ENCODE measurements around the gene TREX2. TPM values are rescaled to one million over a fixed set of nuclear protein-coding genes. Genes with fewer than 3 reads are reported as not detected.

TREX2 gene
- total and polyA plus RNA-seq, 10 of the 15 experiments (the other 5 are each of a cell fraction or from before 2014, with no cell fraction given), result 0.09 to 0.97 (median 0.60) TPM; not detected in 3

GRCh38 chrX:153401133-153401764 is 44.6 kb downstream of the TREX2 start, which contains the start of gene PNMA6E:
Gene PNMA6E, minus strand, starts transcription at chrX:153401350. Its CDS starts 2,501 bp downstream, at chrX:153398849.
- CTCF ChIA-PET, result no interaction called here
- WGBS (ENCODE audit: insufficient coverage, insufficient replicate concordance, low lambda C conversion rate, missing lambda C conversion rate), result 85% methylated on average over 29 of the region's 29 CpGs
- no peaks in the 10 kb centered on the region for H4K20me1 ChIP-seq (ENCODE audit: control insufficient read depth, insufficient read depth)
- H3K27me3 ChIP-seq (replicated peaks in 1 of 2; ENCODE audit: control insufficient read depth in 2 of 2, insufficient read depth in 2 of 2, low read length in 1 of 2), result no peaks in the 10 kb centered on the region
- H3K27ac ChIP-seq (ENCODE audit: control insufficient read depth, insufficient read depth), result no peak within 1 kb of the TSS
- in situ Hi-C loops (cut with MboI) (no loop called here), intact Hi-C loops (cut with micrococcal nuclease; ENCODE audit: unreplicated experiment) (no loop called here)
- no peak within 1 kb of the TSS for H3K4me2 ChIP-seq (ENCODE audit: control insufficient read depth, insufficient read depth)
- no peaks in the 10 kb centered on the region; the same call in 2 of the 3 replicates for H3K9me3 ChIP-seq (replicated peaks; ENCODE audit: control insufficient read depth, insufficient read depth, low read length)
- H3K4me3 ChIP-seq, result no peak within 1 kb of the TSS
- RAD21 ChIA-PET (ENCODE audit: unreplicated experiment), result no interaction called here
- ATAC-seq, result no peak
- no peak for TF ChIP-seq RAD51 (IDR thresholded peaks at IDR 0.05)
- no peak for TF ChIP-seq MYB (IDR thresholded peaks at IDR 0.05; ENCODE audit: borderline replicate concordance, low read depth, low read length)
- no peak for TF ChIP-seq IRF3 (IDR thresholded peaks at IDR 0.05)
- no peak for TF ChIP-seq PML (IDR thresholded peaks at IDR 0.05; ENCODE audit: low read length)
- TF ChIP-seq POLR2AphosphoS5 (IDR thresholded peaks at IDR 0.05; ENCODE audit: low read length), result no peak
- TF ChIP-seq WRNIP1 (IDR thresholded peaks at IDR 0.05; ENCODE audit: borderline replicate concordance, low read depth, low read length), result no peak
- TF ChIP-seq RAD21 (IDR thresholded peaks at IDR 0.05; ENCODE audit: insufficient read depth, low read depth, low read length), result no peak
- no peak within 1 kb of the TSS for H3K9ac ChIP-seq (ENCODE audit: control insufficient read depth, insufficient read depth, low read length)
- no peak for DNase-seq (ENCODE audit: low read depth, low spot score)
- no peak within 1 kb of the TSS for H2AFZ ChIP-seq (ENCODE audit: control insufficient read depth, low read depth, low read length)
- no peaks in the 10 kb centered on the region for H3K79me2 ChIP-seq (ENCODE audit: control insufficient read depth, insufficient read depth, low read length)
- H3K4me1 ChIP-seq (ENCODE audit: control insufficient read depth, insufficient read depth, low read length), result no peaks in the 10 kb centered on the region
- POLR2A ChIA-PET, result interaction anchor here (0.6 kb wide), 1 partner anchor 106 kb away, joined by 4 read pairs; no protein-coding TSS in a partner anchor
- no peak for FAIRE-seq
- no peaks in the 10 kb centered on the region for H3K36me3 ChIP-seq (ENCODE audit: control insufficient read depth in 2 of 2, insufficient read depth in 2 of 2, low read length in 1 of 2)
- no TSS peak for BruUV-seq (replicated peaks)
- SMC1A ChIA-PET (ENCODE audit: uncharacterized antibody, unreplicated experiment), result no interaction called here
